Sigmoid colon (tissue), 7 donors: ENCODE measurements around the gene PIWIL1. TPM values are rescaled to one million over a fixed set of nuclear protein-coding genes. Genes with fewer than 3 reads are reported as not detected.

Experiments used
- DNase-seq: peaks from one replicate; pipeline ENCODE4 v3.0.0-alpha.2; 2019
- H3K27ac ChIP-seq, 4 donors: fragments of 200-600 bp; sonication (generic); one replicate each; pipeline ENCODE4 v1.5.1; 2016 to 2019; ENCODE audit warnings: mild to moderate bottlenecking in 1 of 4
- H3K27me3 ChIP-seq, 3 donors: fragments of 200-600 bp; sonication (generic); one replicate each; pipeline ENCODE4 v1.5.1; 2019; ENCODE audit warnings: mild to moderate bottlenecking in 1 of 3
- H3K36me3 ChIP-seq, 4 donors: fragments of 200-600 bp; sonication (generic); one replicate each; pipeline ENCODE4 v1.5.1; 2016 to 2019
- H3K4me1 ChIP-seq, 4 donors: fragments of 200-600 bp; sonication (generic); one replicate each; pipeline ENCODE4 v1.5.1; 2017 to 2019
- H3K4me3 ChIP-seq, 4 donors: fragments of 200-600 bp; sonication (generic); one replicate each; pipeline ENCODE4 v1.5.1; 2017 to 2019; ENCODE audit warnings: mild to moderate bottlenecking in 2 of 4, moderate library complexity in 1 of 4
- H3K9me3 ChIP-seq, 4 donors: fragments of 200-600 bp in 3 of 4; sonication (generic) in 3 of 4; one replicate each; pipeline versions ENCODE4 v1.5.1 to v1.6.1; 2013 to 2019
- CTCF ChIP-seq, 4 experiments: fragments of 450-650 bp in 3 of 4; fragments of 200-600 bp in 1 of 4; IDR thresholded peaks; one replicate each; pipeline ENCODE4 v1.5.1; 2016 to 2019; ENCODE audit warnings: antibody characterized with exemption in 4 of 4, mild to moderate bottlenecking in 3 of 4, moderate library complexity in 2 of 4
- EP300 ChIP-seq, 4 donors: sonication (generic); formaldehyde crosslinking; IDR thresholded peaks; one replicate each; pipeline ENCODE4 v1.6.1; 2017; ENCODE audit warnings: antibody characterized with exemption in 4 of 4
- POLR2A ChIP-seq, 2 donors: fragments of 450-650 bp; IDR thresholded peaks; one replicate each; pipeline ENCODE4 v1.6.1; 2016; ENCODE audit warnings: antibody characterized with exemption in 2 of 2, mild to moderate bottlenecking in 2 of 2, moderate library complexity in 2 of 2
- POLR2AphosphoS5 ChIP-seq, 4 donors: sonication (generic); formaldehyde crosslinking; IDR thresholded peaks; one replicate each; pipeline ENCODE4 v1.6.1; 2017; ENCODE audit warnings: antibody characterized with exemption in 4 of 4
- WGBS, 2 donors: extraction: QIAGEN DNeasy Blood & Tissue Kit; methylation state at CpG; one replicate each; pipeline ENCODE4 v1.1.7; 2013; 5-methylcytosine and 5-hydroxymethylcytosine counted together
- intact Hi-C: fragments of 100-400 bp; cut with DNase I; formaldehyde crosslinking; loops from one replicate; pipeline ENCODE4 v1.15.1; 2023
- polyA plus RNA-seq, 3 donors: library from polyadenylated mRNA; stranded (reverse); fragments of 200-250 nt; gene quantifications; one replicate each; pipeline ENCODE4 v1.2.3, GENCODE V29; 2013
- total RNA-seq, 4 donors: library from RNA; depleted of rRNA; stranded (reverse); fragments of >200 nt; gene quantifications; one replicate each; pipeline ENCODE4 v1.1.0, GENCODE V29; 2016
- donor health status: healthy with polysubstance abuse.
- donor health status: Bipolar disorder and iron deficiency.
- donor health status: healthy.

PIWIL1 gene
- total and polyA plus RNA-seq, 7 donors = not detected

GRCh38 chr12:130371296-130371695, 33.6 kb downstream of the PIWIL1 start:
- H3K36me3 ChIP-seq = no peaks in the 10 kb centered on the region
- TF ChIP-seq EP300 (IDR thresholded peaks at IDR 0.05) = no peak
- no peak for TF ChIP-seq POLR2AphosphoS5 (IDR thresholded peaks at IDR 0.05)
- no peak for TF ChIP-seq CTCF (IDR thresholded peaks at IDR 0.05)
- no peak for TF ChIP-seq POLR2A (IDR thresholded peaks at IDR 0.05)
- peaks cover 0 to 17% (median 2%) of the 10 kb centered on the region in 3 donors for H3K27me3 ChIP-seq
- H3K4me3 ChIP-seq = no peak overlapping the region
- DNase-seq = no peak
- H3K9me3 ChIP-seq = no peaks in the 10 kb centered on the region
- WGBS, 2 donors = 4 to 38% methylated on average over 5 of the region's 5 CpGs
- no peaks in the 10 kb centered on the region for H3K4me1 ChIP-seq
- intact Hi-C loops = no loop called here
- no peak overlapping the region for H3K27ac ChIP-seq

GRCh38 chr12:130372936-130373335, 35.2 kb downstream of the PIWIL1 start:
- no peak for DNase-seq
- Histone ChIP-seq H3K4me3 (no peak overlapping the region), H3K36me3 (no peaks in the 10 kb centered on the region), H3K27ac (no peak overlapping the region), H3K9me3 (no peaks in the 10 kb centered on the region), H3K4me1 (no peaks in the 10 kb centered on the region), H3K27me3 (peaks cover 0 to 27% (median 2%) of the 10 kb centered on the region in 3 donors)
- TF ChIP-seq CTCF (IDR thresholded peaks at IDR 0.05) (no peak), POLR2A (IDR thresholded peaks at IDR 0.05) (no peak), EP300 (IDR thresholded peaks at IDR 0.05) (no peak), POLR2AphosphoS5 (IDR thresholded peaks at IDR 0.05) (no peak)
- 53 to 72% methylated on average over 4 of the region's 4 CpGs for WGBS, 2 donors
- intact Hi-C loops = no loop called here

GRCh38 chr12:130374083-130374482, 36.4 kb downstream of the PIWIL1 start:
- TF ChIP-seq EP300 (IDR thresholded peaks at IDR 0.05) (no peak), POLR2AphosphoS5 (IDR thresholded peaks at IDR 0.05) (no peak), CTCF (IDR thresholded peaks at IDR 0.05) (no peak), POLR2A (IDR thresholded peaks at IDR 0.05) (no peak)
- WGBS, 2 donors = 81% methylated on average over 4 of the region's 4 CpGs
- Histone ChIP-seq H3K9me3 (no peaks in the 10 kb centered on the region), H3K27me3 (peaks cover 0 to 27% (median 2%) of the 10 kb centered on the region in 3 donors), H3K4me3 (no peak overlapping the region), H3K36me3 (no peaks in the 10 kb centered on the region), H3K27ac (no peak overlapping the region), H3K4me1 (no peaks in the 10 kb centered on the region)
- DNase-seq = no peak
- intact Hi-C loops = no loop called here

- H3K4me1 ChIP-seq = no peaks in the 10 kb centered on the region
- DNase-seq = no peak
- no peak overlapping the region for H3K4me3 ChIP-seq
- H3K27me3 ChIP-seq = peaks cover 0 to 27% (median 0%) of the 10 kb centered on the region in 3 donors
- H3K36me3 ChIP-seq = no peaks in the 10 kb centered on the region
- H3K27ac ChIP-seq = no peak overlapping the region
- intact Hi-C loops = no loop called here
- H3K9me3 ChIP-seq = no peaks in the 10 kb centered on the region
- TF ChIP-seq POLR2A (IDR thresholded peaks at IDR 0.05) = no peak
- TF ChIP-seq CTCF (IDR thresholded peaks at IDR 0.05) = no peak
- TF ChIP-seq EP300 (IDR thresholded peaks at IDR 0.05) = no peak
- TF ChIP-seq POLR2AphosphoS5 (IDR thresholded peaks at IDR 0.05) = no peak
- WGBS, 2 donors = 82 to 84% methylated on average over 13 of the region's 13 CpGs
Observed at GRCh38 chr12:130375296-130376287, 37.9 kb downstream of the PIWIL1 start.
